ENCODE measurements around the gene GTF3C1.

GTF3C1 gene

DNA sequence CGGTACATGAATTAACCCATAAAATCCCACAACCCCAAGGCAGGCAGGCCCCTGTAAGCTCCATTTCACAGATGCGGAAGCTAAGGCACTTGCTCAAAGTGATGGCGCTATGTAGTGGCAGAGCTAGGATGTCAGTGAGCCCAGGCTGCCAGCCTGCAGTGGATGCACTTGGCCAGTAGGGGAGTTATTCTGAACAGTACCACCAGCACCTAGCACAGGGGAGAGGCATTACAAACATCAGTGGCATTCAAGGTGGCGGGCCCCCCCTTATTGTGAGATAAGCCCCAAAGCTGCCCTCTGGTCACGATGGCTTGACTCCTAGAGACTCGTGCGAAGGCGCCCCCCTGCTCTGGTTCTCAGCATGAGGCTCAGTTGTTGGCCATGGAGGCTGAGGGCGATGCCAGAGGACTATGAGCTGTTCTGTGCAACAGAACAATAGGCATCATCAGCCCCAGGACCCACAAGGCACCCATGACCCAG, 33.8 kb downstream of the GTF3C1 start:
- DNase-seq: no peak

DNA sequence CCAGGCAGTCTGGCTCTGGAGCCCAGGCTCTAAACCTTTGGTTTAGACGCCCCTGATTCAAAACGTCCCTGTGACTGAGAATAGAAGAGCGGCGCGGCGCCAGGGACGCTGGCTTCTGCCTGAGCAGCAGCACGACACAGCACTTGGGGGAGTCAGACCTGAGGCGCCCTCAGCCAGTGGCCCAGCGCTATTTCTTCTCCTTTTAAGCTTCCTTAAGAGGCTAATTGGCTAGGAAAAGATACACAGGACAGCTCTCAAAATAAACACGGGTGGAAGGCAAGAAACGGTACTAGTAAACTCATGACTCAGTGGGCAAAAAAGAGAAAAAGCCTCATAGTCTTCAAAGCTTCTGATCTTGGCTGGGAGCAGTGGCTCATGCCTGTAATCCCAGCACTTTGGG, 34.9 kb downstream of the GTF3C1 start:
- no peak for DNase-seq

DNA sequence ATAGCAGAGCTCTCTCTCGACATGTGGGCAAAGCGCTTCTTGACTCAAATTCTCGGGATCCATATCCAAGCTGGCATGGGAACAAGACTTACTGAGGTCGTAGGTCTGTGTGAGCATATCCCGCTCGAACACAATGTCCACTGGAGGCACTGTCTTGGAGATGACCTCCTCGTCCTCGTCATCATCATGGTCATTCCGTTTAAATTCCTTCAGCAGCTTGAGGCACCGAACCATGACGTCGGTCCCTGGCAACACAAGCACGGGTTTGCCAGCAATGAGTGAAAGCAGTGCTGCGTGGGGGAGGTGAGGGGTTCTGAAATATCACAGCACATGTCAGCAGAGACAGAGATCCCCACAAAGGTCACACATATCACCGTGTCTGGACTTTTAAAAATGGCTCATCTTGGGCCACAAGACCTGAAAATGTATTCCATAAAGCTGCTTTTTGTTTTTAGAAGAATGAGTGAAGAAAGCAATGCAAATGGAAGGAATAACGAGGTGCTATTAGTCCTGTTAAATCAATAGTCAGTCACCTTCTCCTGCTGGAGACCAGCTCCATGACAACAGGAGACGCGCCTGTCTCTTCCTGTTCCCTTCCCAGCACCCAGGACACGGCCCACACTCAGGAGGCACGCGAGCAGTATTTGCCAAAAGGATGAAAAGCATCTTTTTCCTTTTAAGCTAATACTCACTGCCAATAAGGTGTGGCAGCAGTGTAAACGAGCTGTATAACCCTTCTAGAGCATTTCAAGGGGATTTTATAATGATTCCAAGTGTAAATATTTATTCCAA, 37.9 kb downstream of the GTF3C1 start:
- no peak for DNase-seq

DNA sequence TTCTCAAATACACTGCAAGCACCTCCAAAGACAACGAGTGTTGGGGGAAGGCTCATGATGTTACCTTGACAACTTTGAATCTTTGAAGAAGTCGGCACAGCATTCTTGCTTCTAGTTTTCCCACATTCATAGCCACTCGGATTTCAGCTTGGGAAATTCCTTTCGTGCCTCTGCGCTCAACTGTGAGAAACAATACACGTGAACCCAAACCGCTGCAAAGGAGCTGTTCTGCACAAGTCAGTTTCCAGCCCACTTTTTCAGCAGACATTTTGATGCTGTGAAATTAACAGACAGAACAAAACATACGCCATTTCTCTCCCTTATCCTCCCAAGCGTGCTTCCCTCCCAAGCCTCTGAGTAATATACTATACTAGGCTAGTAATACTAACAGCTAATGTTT, 41.2 kb downstream of the GTF3C1 start:
- no peak for DNase-seq

DNA sequence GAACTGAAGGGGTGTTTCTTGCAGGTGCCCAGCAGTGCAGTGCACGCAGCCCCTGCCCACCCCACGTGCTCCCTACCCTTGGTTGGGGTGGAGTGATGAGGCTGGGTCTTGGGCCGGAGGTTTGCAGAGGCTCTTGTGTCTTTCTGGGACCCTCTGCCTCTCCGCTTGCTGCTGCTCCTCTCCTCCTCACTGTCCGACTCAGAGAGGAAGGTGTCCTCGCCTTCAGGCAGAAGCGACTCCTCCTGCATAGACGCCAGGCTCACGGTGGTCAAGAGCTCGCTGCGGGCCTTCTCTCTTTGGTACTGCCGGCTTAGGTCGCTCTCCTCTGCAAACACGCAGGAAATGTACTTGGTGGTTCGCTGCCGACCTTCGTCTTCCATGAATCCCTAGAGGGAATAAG, 42.9 kb downstream of the GTF3C1 start:
- DNase-seq: no peak

DNA sequence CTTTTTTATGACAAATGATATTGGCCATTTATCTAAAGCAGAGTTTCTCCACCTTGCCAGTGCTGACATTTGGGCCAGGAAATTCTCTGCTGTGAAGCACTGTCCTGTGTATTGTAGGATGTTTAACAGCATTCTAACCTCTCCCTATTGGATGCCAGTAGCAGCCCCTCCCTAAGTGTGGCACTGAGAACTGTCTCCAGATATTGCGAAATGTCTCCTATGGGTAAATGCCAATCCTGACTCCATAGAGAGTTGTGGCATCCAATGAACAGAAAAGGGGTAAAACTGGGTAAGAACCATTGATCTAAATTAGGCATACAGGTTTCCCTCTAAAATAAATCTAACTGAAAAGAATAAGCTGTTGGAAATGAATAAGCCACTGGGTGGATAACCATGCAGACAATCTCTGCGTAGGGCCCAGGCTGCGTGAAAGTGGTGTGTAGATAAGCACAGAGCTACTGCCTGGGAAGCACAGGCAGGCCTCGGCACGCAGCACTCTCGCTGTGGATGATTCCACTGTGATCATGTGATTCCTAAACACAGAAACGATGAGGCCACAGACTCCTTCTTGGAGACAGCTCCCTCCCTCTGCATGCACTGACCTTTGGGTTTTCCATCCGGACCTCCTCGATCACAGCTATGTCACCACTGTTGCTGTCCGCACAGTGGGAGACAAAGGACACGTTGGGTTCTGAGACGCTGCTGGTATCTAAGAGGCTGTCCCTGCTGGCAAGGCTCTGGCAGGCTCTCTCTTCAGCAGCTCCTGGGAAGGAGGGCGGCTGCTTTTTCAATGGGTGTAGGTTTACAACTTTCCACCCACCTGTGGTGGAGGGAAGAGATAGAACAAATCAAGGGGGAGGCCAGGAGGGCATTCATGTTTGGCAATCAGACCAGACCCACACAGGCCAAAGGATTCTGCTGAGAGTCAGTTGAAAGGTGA, 44.1 kb downstream of the GTF3C1 start:
- DNase-seq: no peak

- DNase-seq: no peak
Measured at GRCh38 chr16:27503662-27504061, 46.1 kb downstream of the GTF3C1 start.

DNA sequence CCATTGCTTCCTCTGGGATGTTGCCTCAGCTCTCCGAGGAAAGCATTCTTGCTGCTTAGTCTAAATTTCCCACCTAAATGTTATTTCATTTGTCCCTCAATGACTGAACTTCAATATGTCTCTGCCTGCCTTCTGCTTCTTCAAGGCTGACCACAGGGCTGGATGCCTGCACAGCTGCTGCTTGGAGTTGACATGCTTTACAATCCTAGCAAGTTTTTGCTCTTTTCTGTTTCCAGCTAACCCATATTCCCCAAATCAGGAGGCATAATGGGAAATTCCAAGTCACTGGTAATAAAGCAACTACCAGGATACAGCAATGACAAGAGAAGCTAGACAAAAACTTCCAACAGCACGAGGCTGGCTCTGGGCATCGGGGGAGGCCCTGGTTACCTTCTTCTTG, 48.9 kb downstream of the GTF3C1 start:
- no peak for DNase-seq

DNA sequence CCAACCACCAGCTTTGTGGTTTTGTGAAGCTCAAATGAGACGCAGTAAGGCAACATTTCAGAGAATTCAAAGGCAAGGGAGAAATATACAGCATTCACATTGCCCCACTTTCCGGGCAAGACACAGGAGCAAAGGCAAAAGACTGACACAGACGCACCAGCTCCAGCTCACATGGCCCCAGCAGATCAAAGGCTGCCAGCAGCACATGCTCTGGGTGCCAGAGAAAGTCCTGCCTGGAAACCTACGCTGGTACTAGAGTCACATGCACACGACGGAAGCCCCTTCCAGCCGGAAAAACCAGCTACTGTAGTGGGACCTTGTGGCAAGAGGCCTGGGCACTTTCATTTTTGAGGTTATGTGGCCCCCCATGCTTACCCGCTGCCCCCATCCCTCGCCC, 50.1 kb downstream of the GTF3C1 start:
- DNase-seq: no peak

DNA sequence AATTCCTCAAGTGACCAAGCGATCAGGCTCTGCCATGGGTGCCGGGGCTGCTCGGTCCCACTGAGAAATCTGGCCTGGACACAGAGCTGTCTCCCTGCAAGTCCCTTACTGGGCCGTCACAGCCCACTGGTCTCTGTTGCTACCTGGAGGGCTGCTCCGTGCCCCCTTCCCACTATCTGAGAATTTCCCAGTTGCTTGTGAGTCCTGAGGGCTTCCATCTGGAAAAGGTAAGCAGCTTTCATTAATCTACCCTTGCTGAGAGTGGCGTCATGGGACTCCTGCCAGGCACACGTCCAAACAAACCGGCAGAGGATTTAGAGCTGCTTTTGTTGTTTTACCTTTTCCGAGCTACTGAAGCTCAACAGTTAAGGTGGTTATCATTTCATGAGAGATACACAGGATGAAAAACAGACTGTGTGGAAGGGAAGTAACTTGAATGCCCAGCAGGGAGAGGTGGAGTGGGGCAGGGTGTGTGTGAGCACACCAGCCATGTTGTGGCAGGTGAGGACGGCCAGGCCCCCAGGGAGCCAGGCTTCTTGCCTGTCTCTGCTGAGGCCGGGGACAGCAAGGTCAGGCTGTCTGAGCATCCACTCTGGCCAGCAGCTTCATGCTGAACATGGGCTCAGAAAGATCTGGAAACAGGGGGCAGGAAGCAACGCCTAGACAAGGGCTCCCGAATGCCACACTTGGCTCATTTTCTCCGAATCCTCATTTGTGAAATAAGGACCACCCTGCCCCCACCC, 50.6 kb downstream of the GTF3C1 start:
- no peak for DNase-seq

DNA sequence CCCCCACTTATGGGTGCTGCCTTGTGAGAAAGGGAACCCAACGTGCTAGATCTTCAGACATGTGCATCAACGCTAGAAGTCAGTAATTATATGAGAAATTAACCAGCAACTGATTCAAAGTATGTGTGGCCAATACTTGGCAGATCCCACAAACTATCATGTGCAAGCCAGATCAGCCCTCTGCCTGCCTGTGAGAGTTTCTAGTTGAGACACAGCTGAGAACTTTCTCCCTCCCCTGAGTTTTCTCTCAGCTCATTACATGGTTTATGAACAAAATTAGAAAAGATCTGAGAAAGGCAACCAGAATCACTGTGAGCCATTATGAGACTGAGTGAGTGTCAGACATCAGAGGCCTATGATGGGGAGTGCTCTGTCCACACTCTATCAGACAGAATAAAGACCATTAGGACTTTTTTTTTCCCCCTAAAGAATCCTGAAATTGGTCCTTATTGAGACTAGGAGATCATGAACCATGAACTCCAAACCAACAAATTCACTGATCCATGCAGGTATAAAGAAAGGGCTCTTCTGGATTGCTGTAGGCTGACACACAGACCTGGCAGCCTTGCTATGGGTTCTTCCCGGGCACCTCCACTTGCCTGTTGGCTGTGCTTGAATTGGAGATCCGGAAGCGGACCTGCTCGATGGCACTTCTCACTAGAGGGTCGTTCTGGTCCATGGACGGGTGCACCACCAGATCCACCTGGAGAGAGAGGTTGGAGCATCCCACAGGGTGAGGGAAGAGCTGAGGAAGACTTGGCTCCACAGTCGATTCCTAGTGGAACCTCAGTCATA, 51.5 kb downstream of the GTF3C1 start:
- no peak for DNase-seq

- DNase-seq: no peak
Measured at GRCh38 chr16:27495191-27495590, 54.5 kb downstream of the GTF3C1 start.

DNA sequence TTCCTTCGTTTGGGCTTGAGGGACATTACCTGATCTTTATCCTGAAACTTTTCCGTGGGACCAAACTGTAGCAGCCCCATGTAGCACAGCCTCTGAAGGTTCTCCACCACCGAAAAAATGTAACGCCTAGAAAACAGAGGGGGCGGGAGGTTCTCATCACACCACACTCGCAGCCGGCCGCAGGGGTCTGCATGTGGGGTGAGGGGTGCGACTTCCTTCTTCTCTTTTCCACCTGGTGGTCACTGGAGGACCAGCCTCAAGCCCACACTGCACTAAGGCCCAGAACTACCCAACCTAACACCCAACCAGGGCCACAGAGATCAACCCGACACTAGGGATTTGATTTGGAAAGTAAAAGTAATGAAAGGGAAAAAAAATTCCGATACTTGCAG, 57.1 kb downstream of the GTF3C1 start:
- no peak for DNase-seq

GRCh38 chr16:27491894-27492587, 57.7 kb downstream of the GTF3C1 start:
- DNase-seq: no peak

DNA sequence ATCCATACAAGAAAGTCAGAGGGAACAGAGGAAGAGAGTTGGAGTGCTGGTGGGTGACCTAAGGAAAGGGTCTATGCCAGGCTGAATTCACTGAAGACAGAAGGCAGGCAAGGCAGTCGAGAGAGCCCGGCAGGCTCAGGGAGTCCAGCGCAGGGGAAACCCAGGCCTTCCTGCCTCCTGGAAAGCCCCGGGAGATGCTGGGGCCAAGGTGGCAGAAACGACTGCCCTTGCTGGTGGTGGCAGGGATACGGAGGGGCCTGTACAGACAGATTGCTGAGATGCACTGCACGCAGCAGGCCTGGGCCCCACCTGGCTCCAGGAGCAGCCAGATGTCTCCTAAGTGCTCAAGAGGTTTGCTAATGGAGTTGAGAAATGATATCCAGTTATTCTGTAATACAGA, 59.8 kb downstream of the GTF3C1 start:
- DNase-seq: no peak

GRCh38 chr16:27489421-27489820, 60.3 kb downstream of the GTF3C1 start:
- no peak for DNase-seq

DNA sequence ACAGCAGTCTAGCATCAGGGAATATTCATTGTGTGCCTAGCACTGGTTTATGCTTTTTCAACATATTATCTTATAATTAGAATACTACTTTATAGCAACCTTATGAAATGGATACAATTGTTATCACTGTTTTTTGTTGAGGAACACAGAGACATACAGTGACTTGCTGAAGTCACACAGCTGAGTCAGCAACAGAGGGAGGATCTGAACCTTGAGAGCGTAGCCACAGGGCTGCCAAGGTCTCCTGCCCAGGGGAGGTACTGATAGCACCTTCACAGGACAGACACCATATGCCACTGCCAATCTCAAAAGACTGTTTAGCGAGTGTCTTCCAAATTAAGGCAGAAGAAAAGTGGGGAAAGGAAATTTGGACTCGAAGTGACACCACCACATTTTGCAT, 63.0 kb downstream of the GTF3C1 start:
- DNase-seq: no peak

GRCh38 chr16:27486344-27486743, 63.4 kb downstream of the GTF3C1 start:
- no peak for DNase-seq

DNA sequence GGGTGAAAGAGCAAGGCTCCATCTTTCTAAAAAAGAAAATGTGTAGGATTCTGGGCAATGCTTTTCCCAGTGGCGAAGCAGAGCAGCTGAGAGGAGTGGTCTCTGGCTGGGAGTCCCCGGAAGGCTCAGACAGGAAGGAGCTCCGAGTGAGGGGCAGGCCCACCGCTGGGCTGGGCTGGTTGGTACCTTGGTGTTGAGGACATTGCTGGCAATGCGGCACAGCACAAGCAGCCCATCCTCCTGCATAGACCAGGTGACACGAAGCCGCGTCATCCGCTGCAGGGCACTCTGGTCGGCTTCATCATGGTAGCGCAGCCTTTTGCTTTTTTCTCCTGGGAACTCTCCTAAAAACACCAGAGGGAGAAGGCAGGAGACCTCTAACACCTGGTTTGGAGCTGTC, 63.9 kb downstream of the GTF3C1 start:
- no peak for DNase-seq

DNA sequence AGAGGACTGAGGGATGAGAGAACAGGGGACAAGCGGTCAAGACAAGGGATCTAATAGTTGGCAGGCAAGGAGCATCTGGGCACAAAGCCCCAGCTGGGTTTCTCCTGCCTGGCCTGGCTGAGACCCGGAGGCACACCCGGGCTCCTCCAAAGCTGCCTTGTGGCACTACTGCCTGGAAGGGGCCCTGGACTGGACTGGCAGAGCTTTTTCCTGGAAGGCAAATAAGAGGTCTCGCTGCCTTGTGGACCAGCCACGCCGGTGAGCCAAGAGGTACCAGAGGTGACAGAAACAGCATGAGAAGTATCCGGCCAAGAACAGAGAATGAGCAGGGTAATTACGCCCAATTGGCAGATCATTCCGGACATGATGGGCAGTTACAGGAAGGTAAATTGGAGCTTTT, 64.6 kb downstream of the GTF3C1 start:
- DNase-seq: no peak

DNA sequence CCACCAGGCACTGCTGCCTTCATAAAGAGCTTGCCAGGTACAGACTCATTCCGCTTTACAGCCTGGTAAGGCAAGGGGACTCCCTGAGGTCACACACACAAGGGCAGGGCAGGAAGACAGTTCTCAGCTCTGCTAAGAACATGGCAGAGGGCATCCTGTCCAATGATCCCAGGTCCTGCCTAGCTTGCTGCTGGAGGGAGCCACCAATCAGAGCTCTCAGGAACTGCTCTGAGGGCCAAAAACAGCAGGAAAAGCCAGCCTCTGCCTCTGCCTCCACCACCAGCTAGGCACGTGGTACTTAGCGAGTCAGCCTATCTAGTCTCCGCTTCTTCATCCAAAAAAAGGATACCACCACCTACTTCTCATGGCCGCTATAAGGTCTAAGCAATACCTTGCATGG, 66.1 kb downstream of the GTF3C1 start:
- no peak for DNase-seq

DNA sequence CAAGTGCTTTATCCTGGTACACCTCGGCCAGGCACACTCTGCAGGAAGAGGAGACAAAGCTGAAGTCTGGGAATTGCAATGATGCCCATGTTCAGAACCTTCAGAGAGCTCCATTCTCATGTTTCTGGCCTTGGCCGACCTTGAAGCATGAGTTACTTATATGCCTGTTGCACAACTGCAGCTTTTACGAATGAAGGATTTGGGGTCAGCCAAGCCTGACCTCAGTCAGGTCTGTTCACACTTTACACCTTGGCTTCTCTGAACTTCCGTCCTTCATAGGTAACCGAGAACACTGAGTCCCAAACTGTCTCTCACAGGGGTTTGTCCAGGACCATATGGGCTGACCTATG, 66.7 kb downstream of the GTF3C1 start:
- no peak for DNase-seq

All from NCI-H1048 (cell line).